HG02870 (cell line): ENCODE results near the gene LMO2.
"Not testable (repeated sequence)": the region's sequence is repeated elsewhere in the genome, so short reads cannot be mapped to it uniquely, and the experiment has no call there.

Experiments used
- ATAC-seq: cut with Tn5 transposase; IDR thresholded peaks from one replicate; pipeline ENCODE4 v1.9.1; 2021; ENCODE audit warnings: mild to moderate bottlenecking, moderate library complexity; ENCODE audit not compliant: unreplicated experiment

The LMO2 gene

DNA sequence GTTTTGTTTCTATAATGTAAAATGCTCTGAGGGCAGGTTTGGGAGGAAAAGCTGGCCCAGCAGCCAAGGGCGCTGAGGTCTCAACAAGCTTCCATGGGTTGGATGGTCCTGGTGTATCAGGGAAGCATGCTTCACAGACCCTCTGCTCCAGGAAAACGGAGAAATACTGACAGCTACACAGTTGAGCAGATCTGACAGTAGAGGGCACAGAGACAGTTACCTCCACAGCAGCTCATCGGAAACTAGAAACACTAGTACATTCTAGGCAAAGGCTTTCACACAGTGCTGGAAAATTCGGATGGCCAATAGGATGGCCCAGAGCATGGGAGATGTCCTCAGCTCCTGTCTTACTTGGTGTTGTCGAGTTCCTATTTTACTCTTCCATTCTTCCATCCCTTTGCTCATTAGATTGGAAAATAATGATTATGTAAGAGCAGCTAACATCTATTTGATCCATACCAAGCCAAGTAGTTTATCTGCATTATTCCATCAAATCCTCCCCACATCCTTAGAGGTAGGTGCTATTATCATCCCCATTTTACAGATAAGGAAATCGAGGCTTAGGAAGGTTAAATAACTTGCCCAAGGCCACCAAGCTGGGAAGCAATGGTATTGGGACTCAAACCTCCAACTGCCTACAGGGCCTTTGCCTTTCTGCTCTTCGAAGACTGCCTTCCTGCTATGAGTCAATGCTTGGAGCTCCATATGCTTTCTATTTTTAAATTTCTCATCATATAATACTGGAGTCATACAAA is 28.3 kb downstream of the LMO2 start:
- ATAC-seq = no peak

DNA sequence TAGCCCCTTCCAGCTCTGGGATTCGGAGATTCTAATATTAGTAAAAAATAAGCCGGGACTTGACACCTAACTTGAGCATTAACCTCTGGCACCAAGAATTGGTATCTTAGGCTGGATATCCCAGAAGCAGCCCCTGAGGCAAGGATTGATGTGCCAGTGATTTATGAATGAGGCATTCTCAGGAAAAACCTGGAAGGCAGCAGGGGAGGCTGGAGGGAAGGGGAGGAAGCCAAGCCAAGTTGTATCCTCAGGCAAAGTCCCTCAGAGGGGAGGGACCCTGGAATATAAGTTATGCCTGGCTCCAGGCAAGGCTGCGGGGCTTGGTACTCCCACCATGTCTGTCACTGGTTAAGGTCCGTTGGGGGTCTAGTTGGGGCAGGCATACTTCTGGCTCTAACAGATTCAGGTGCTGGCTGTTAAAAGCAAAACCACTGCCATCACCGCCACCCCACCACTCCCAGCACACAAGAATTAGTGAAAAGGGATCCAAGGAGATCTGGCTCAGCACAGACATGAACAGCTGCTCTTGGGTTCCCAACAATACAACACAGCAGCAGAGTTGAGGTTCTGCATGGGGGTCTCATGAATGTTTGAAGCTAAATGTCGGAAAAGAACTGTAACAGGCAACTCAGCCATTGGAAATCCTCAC is 29.8 kb downstream of the LMO2 start:
- ATAC-seq = no peak

DNA sequence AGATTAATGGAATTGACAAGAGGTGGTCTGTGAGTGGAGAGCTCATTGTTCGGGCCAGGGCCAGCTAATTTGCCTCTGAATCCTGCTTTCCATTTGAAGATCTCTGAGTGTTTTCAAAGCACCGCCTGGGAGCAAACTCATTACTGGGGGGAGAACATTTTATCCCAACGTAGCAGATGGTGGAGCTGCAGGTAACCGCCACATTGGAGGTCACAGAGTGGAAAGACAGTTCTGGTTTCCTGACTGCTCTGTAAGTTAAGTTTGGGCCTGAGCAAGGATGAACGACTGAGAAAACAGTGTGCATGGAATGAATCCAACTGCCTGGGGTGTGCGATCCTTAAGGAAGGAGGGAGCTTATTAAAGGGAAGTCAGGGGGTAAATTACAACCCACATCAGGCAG is 30.5 kb downstream of the LMO2 start:
- no peak for ATAC-seq

DNA sequence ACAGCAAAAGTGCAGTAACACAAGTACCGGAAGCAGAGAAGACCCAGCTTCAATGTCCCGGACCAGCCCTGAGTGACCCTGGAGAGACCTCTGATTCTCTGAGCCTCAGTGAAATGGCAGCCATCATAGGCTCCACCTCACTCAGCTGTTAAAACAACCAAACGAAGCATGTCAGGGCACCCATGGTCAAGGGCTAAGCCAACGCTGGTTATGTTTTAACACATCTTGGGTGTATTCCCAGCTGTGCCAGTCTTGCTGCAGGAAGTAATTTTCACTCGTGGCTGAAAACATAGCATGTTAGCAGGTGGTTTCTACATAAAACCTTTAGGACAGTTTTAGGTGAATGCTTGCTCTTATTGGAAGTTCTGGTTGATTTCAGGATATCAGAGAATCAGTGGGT is 30.9 kb downstream of the LMO2 start:
- no peak for ATAC-seq

DNA sequence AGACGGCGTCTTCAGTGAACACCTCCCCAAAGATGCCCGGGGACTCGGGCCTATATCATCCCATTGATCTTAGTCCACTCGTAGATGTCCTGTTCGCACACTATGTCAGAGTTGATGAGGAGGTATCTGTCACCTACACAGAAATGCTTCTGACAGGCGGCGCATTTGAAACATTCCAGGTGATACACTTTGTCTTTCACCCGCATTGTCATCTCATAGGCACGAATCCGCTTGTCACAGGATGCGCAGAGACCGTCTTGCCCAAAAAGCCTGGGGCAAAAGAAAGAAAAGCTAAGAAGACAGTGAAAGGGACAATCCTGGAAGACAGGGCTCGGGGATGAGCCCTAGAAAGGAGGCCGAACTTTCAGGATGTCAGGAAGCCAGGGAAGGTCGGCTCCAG is 32.6 kb downstream of the LMO2 start:
- no peak for ATAC-seq

DNA sequence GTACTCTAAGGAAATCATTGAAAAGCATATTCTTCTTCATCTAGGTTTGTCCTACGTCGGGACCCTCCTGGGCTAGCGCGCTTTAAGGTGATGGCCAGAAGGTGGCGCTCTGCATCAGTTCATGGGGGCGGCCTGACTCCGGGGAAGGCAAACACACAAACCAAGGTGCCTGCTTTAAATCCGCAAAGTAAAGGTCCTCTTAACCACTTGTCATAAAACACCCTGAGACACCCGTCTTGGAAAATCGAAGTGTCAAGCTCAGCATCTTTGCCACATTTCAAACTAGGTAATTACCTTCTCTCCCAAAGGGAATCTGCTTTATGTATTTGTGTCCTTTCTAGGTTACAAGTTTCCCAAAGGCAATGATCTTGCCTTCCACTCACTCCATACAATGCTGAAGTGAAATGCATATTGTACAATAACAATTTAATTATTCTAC is 33.9 kb downstream of the LMO2 start:
- no peak for ATAC-seq

DNA sequence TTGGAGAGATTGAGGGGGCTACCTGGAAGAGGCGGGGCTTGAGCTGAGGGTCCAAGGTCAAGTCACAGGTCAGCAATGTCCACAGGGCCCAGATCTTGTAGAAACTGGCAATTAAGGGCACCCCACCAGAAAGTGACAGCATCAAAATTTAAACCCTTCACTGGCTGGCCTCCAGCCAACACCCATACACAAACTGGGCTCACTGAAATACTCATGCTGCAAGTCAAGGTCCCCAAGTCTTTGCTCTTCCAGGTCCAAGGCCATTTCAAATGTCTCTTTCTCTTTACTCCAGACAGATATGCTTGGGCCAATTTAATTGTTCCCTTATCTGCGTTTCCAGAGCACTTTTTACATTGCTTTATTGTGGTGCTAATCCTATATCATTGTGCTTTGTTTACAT is 36.4 kb downstream of the LMO2 start:
- ATAC-seq = no peak

DNA sequence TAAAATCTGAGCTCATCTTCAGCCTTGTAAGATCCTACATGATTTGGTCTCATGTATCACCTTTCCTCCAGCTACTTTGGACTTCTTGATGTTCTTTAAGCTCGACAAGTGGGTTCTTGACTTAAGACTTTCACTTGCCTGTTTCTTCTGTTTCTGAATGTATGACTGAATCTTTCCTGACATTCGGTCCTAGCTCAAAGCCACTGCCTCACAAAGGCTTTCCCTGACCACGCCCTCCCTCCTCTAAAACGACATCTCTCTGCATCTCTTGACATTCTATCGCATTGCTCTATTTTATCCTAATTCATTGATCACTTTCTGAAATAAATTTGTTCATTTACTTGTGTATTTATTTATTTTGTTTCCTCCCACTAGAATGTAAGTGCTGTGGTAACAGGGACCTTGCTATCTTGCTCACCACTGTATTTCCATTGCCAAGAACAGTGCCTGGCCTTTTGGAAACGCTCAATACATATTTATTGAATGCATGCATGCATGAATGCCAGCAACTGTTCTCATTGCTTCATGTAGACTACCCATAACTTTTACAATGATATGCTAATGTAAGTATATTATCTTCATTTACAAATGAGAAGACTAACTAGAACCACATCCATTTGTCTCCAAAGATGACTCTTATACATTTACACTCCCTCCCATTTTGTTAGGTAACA is 43.0 kb downstream of the LMO2 start:
- no peak for ATAC-seq

DNA sequence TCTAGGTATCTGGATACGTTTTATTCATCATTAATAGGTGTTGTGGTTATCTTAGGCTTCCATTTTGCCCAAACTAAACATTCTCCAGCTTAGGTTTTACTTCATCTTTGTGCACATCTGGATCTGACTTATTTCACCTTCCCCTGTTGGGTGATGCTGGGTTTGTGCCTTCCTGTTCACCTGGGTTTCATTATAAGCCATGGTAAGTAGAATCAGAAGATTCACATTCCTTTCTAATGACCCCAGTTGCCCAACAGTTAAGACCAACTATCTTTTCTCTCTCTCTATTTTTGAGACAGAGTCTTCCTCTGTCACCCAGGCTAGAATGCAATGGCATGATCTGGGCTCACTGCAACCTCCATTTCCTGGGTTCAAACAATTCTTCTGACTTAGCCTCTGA is 44.6 kb downstream of the LMO2 start:
- no peak for ATAC-seq

DNA sequence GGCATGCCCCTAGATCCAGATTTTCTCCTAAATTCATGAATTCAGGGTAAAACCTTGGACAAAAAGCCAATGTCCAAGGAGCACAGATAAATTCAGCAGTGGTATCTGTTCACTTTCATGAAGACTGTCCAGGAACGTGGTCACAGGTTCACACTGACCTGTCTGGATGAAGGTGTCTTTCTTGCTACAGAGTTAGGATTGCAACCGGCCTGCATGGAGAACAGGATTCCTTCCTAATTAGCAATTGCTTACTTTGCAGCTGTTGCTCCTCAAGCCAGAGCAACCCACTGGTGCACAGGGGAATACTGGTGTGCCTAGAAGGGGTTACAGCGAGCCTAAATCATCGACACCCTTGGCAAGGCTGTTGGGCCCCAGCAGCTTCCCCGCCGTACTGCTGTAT is 47.6 kb downstream of the LMO2 start:
- ATAC-seq = no peak

DNA sequence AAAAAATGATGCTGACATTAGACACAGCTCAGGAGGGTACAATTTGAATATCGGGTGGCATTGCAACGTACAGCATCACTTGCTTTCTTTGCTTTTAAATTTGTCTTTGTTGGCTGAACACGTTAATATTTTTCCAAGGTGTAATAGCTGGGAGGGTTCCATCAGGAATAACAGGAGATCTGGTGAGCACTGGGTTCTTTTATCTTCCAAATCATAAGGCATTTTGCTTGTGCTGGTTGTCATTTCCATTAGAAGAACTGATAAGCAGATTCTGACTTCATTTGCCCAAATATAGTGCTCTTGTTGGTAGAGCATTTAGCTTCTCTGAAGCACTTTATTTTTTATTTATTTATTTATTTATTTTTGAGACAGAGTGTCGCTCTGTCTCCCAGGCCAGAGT is 48.9 kb downstream of the LMO2 start:
- no peak for ATAC-seq

DNA sequence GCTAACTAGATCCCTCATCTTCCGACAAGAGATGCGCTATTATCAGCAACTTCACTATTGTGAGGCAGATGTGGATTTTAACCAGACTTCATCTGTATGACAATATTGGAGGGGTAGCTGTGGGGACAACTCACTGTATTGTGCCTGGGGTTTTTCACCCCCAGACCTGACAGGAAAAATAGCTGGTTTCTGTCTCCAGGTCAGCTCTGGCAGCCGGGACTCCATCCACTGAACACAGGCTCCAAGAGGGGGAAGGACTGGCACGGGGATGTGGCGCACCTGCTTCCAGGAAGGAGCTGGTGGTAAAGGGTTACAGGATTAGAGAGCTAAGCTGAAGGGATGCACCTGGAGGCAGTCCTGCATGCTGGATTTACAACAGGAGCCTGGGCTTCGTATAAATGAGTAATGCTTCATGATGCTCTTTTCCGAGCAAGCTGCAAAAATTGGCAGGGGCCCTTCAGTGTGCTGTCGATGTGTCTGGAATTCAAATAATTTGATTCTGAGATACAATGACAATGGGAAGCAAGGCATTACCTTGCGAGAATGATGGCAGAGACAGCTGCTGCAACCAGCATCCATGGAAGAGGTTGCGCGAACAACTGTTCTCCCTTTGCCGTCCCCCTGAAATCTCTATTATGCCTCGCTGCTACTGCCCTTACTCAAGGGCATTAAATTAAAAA is 49.5 kb downstream of the LMO2 start:
- no peak for ATAC-seq

DNA sequence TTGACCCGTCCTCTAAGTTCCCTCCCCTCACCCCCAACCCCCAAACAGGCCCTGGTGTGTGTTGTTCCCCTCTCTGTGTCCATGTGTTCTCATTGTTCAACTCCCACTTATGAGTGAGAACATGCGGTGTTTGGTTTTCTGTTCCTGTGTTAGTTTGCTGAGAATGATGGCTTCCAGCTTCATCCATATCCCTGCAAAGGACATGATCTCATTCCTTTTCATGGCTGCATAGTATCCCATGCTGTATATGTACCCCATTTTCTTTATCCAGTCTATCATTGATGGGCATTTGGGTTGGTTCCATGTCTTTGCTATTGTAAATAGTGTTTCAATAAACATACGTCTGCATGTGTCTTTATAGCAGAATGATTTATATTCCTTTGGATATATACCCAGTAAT is 53.6 kb downstream of the LMO2 start:
- not testable (repeated sequence) for ATAC-seq

DNA sequence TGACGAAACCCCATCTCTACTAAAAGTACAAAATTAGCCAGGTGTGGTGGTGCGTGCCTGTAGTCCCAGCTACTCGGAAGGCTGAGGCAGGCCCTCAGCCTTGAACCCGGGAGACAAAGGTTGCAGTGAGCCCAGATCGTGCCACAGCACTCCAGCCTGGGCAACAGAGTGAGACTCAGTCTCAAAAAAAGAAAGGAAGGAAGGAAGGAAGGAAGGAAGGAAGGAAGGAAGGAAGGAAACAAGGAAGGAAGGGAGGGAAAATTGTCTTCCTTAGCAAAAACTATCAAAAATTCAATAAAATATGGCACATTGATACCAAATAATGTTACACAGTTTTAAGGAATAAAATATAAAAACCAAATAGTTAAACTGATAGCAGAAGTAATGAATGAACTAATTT is 54.5 kb downstream of the LMO2 start:
- not testable (repeated sequence) for ATAC-seq

DNA sequence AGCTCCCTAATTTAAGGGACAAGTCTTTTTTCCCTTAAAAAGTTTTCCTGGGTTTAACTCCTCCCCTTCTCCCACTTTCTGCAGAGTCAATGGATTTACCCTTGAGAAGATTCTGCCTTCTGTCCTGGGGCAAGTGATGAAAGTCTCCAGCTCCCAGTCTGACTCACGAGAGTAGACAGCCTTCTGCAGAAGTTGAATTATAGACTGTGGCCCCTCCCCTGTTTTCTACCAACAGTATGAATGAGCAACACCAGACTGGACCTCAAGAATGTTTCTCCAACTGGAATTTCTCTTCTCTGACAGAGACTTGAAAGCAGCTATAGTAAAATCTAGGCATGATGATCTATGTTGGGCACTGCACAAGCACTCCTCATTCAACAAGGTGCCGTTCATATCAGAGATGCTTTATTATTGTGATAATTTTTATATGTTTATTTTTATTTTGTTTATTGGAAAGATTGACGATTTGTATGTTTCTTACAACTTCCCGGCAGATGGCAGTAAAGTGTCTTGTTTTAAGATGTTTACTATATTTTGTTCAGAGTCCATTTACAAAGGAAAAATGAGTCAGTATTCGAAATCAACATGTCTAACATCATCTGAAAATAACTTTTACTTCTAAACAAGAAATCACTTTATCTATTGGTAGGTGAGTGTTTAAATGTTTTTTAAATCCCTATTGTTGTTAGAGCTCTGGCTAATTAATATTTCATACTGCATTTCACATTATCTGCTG is 56.6 kb downstream of the LMO2 start:
- ATAC-seq = no peak

DNA sequence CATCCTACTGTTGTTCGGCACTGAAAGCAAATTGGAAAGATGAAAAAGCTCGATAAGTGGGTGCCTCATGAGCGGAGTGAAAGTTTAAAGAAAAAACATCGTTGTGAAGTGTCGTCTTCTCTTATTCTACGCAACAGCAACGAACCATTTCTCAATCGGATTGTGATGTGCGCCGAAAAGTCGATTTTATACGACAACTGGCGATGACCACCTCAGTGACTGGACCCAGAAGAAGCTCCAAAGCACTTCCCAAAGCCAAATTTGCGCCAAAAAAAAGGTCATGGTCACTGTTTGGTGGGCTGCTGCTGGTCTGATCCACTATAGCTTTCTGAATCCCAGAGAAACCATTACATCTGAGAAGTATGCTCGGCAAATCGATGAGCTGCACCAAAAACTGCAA is 59.2 kb downstream of the LMO2 start:
- no peak for ATAC-seq

DNA sequence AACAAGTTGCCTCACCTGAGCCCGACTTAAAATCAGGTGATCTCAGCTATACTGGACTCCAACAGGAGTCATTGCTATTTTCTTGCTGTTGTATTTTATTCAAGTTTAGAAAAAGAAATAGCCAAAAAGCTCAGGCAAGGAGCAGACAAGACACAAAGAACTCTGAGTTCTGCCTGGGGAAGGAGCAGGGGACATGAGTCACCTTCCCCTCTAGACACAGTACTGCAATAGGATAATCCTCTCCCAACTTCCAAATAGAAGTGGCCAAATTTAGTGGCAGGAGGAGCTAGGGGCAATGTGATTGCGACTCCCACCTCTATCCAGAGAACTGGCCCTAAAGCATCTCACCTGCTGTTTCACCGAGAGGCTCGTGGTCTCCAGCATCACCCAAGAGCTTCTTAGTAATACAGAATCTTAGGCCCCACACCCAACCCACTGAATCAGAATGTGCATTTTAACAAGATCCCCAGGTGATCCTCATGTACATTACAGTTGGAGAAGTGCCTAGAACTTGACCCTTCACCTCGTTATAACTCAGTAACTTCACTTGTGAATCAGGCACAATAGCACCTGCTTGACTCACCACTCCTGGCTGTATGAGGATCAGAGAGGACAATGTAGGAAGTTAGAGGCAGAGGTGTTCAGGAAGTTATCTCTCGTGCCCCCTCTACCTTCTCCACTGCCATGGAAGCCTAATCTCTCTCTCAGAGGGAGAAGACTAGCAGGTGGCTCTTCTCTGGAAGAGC is 60.8 kb downstream of the LMO2 start:
- ATAC-seq = no peak

DNA sequence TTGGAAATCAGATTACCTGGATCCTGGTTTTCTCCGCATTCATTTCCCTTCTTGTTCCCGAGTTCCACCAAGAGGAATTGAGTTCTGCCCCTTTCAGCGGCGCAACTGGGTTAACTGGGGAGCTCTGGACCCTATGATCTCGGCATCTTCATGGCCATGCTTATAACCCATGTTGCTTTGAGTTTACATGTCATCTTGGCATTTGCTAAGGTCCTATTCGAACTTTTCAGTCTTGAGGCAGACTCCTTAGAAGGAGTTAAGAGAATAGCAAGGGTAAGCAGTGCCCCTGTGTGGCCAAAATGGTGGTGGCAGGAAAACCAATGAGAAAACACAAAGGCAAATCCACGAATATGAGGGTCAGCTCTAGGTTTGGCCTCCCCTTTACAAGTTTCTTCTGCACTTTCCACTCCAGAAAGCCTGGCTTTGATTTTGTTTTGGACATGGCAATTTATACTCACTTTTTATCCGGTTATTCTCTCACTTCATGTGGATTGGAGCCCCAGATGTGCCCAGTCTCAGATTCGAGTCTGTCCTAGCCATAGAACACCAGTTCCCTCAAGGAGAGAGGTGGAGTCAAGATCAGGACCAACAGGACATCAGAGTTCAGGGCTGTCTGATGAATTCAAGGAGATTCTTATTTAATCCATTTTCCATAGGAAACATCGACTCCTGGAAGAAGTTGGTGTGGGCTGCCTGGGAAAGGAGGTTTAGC is 62.3 kb downstream of the LMO2 start:
- peak; percentile 68 for ATAC-seq

DNA sequence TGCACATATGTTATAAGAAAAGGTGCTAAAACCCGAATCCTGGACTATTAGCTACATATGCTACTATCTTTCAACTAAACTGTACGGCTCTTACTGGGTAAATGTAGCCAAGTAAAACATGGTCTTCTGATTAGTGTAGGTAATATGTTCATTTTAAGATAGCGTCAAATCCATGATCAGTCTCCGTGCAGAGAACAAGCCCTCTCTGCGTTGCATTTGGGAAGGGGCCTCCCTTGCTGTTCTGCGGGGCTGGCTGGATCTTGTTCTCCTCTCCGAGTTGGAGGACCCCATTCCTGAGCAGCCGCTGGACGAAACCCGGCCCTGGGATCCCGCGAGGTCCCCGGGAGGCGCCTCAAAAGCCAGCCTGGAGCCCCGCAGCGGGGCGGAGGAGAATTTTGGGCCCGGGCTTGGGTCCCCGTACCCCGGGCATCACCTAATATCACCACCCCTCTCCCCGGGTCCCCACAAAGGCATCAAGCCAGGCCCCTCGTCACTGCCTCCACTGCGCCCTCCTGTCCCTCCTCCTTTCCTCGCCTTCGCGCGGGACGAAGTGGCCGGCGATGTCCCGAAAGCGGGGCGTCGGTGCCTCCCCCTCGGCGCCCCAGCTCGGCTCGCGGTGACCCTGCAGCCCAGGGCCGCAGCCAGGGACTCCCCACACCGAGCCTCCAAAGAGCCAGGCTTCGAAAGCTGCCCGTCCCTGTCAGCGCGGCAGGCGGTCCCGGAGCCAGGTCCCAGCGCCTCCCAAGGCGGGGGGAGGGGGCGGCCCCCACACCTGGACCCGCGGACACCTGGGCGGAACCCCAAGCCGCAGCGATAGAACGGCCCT is 63.1 kb downstream of the LMO2 start:
- no peak for ATAC-seq
